ENCODE measurements around the gene FADS1. TPM values are rescaled to one million over a fixed set of nuclear protein-coding genes. Genes with fewer than 3 reads are reported as not detected.

FADS1 gene
- total and polyA plus RNA-seq, 8 donors = 21.5 to 161 (median 36.1) TPM

GRCh38 chr11:61792310-61793082, 24.3 kb downstream of the FADS1 start, which contains the start of the genes FEN1 and TMEM258:
TSS of gene FEN1 (plus strand) at chr11:61792911. CDS start at chr11:61795362, 2,451 bp downstream.
TSS of gene TMEM258 (minus strand) at chr11:61792599. CDS start at chr11:61792558, 41 bp downstream.
- ATAC-seq = peak; percentile 92

GRCh38 chr11:61791737-61792309, 25.0 kb downstream of the FADS1 start:
- no peak for TF ChIP-seq CTCF (IDR thresholded peaks at IDR 0.05)
- intact Hi-C loops (cut with DNase I) = loop anchor here in 1 of 2 donors (10.0 kb wide), 1 partner anchor 163 kb away; the partner anchor contains the start of gene BEST1
- DNase-seq (peak in 3 of 4 donors; percentile 62 to 91 (median 82)), ATAC-seq (peak; percentile 59)
- no peaks in the 10 kb centered on the region for H3K9me3 ChIP-seq
- no peaks in the 10 kb centered on the region for H3K27me3 ChIP-seq
- H3K4me3 ChIP-seq = peak overlapping the region; percentile 59 to 68
- H3K4me1 ChIP-seq = peaks cover 15 to 33% of the 10 kb centered on the region in 2 donors
- H3K27ac ChIP-seq = peak overlapping the region; percentile 89 to 95
- H3K36me3 ChIP-seq = peaks cover 0 to 48% of the 10 kb centered on the region in 2 donors

More at GRCh38 chr11:61792310-61793082, 24.3 kb downstream of the FADS1 start, which contains the start of the genes FEN1 and TMEM258:
- Histone ChIP-seq H3K4me3 (peak within 1 kb of the TSS; percentile 59 to 68), H3K36me3 (peaks cover 0 to 42% of the 10 kb centered on the region in 2 donors), H3K27ac (peak within 1 kb of the TSS; percentile 89 to 95), H3K9me3 (no peaks in the 10 kb centered on the region), H3K27me3 (no peaks in the 10 kb centered on the region), H3K4me1 (peaks cover 15 to 36% of the 10 kb centered on the region in 2 donors)
- TF ChIP-seq CTCF (IDR thresholded peaks at IDR 0.05) = peak in 1 of 2 donors; percentile 26
- intact Hi-C loops (cut with DNase I) = loop anchor here in 1 of 2 donors (10.0 kb wide), 1 partner anchor 162 kb away; the partner anchor contains the start of gene BEST1
- peak; percentile 92 to 99 (median 95) for DNase-seq

GRCh38 chr11:61787928-61788491, 28.8 kb downstream of the FADS1 start:
- intact Hi-C loops (cut with DNase I) = no loop called here
- no peak overlapping the region for H3K27ac ChIP-seq
- H3K9me3 ChIP-seq = no peaks in the 10 kb centered on the region
- ATAC-seq (no peak), DNase-seq (no peak)
- no peak overlapping the region for H3K4me3 ChIP-seq
- peaks cover 0 to 64% of the 10 kb centered on the region in 2 donors for H3K36me3 ChIP-seq
- H3K27me3 ChIP-seq = no peaks in the 10 kb centered on the region
- H3K4me1 ChIP-seq = peaks cover 10 to 20% of the 10 kb centered on the region in 2 donors
- TF ChIP-seq CTCF (IDR thresholded peaks at IDR 0.05) = peak in 1 of 2 donors; percentile 14

GRCh38 chr11:61785837-61786402, 30.9 kb downstream of the FADS1 start:
- Histone ChIP-seq H3K27me3 (no peaks in the 10 kb centered on the region), H3K9me3 (no peaks in the 10 kb centered on the region), H3K4me3 (no peak overlapping the region), H3K27ac (no peak overlapping the region), H3K4me1 (peaks cover 2 to 8% of the 10 kb centered on the region in 2 donors), H3K36me3 (peaks cover 0 to 64% of the 10 kb centered on the region in 2 donors)
- DNase-seq (no peak), ATAC-seq (no peak)
- intact Hi-C loops (cut with DNase I) = no loop called here
- TF ChIP-seq CTCF (IDR thresholded peaks at IDR 0.05) = no peak

All from left lung (tissue), 10 donors.